GM12878 (cell line): Measurements from ENCODE around the gene SERPINB6. TPM values are rescaled to one million over a fixed set of nuclear protein-coding genes. Genes with fewer than 3 reads are reported as not detected.

Experiments
- ATAC-seq: fragments of 200-7000 bp; cut with Tn5 transposase; 3 replicates; pipeline ENCODE4 v1.9.1; 2020; ENCODE audit warnings: mild to moderate bottlenecking, moderate library complexity
- BruUV-seq: library from RNA; stranded (reverse); fragments of 400-500 nt; replicated peaks from 2 replicates; lab custom pipeline; 2021; lab: Mats Ljungman, UMichigan
- CTCF ChIA-PET: fragments of 300-600 bp; sonication (Branson Sonifier 250); formaldehyde crosslinking; extraction: SDS; loops from one replicate; lab custom pipeline; 2021; ENCODE audit warnings: inconsistent platforms; lab: Yijun Ruan, JAX
- POLR2A ChIA-PET: fragments of 350-600 bp; formaldehyde crosslinking; extraction: SDS; loops from one replicate; lab custom pipeline; 2021; ENCODE audit warnings: inconsistent platforms; lab: Charles Lee
- RAD21 ChIA-PET: fragments of 300-600 bp; sonication (Branson Sonifier 250); formaldehyde crosslinking; loops from one replicate; lab custom pipeline; 2023; ENCODE audit warnings: antibody characterized with exemption; ENCODE audit not compliant: unreplicated experiment; lab: Charles Lee
- SMC1A ChIA-PET: fragments of 300-600 bp; sonication (Branson Sonifier 250); formaldehyde crosslinking; loops from one replicate; lab custom pipeline; 2023; ENCODE audit not compliant: unreplicated experiment, uncharacterized antibody; lab: Charles Lee
- DNase-seq: peaks from one replicate; pipeline ENCODE4 v3.0.0-alpha.2; 2011; ENCODE audit warnings: low read depth, low spot score
- FAIRE-seq: peaks from 3 replicates; lab custom pipeline; 2011; peaks lifted over from hg19 to GRCh38; lab: Jason Lieb, UNC
- H2AFZ ChIP-seq: 2 replicates; pipeline ENCODE4 v1.6.0; 2011; ENCODE audit warnings: low read depth, low read length, control low read depth; ENCODE audit not compliant: control insufficient read depth
- H3K27ac ChIP-seq: 2 replicates; pipeline ENCODE4 v1.5.1; 2011; ENCODE audit warnings: control low read depth; ENCODE audit not compliant: control insufficient read depth, insufficient read depth
- H3K27me3 ChIP-seq, 2 experiments: replicated peaks in 1 of 2; 2 replicates each; pipeline versions ENCODE4 v1.6.0 to v1.6.1; 2011; ENCODE audit warnings: low read length in 1 of 2; ENCODE audit not compliant: control insufficient read depth in 2 of 2, insufficient read depth in 2 of 2
- H3K36me3 ChIP-seq, 2 experiments: 2 replicates each; pipeline ENCODE4 v1.5.1; 2011; ENCODE audit warnings: low read length in 1 of 2; ENCODE audit not compliant: control insufficient read depth in 2 of 2, insufficient read depth in 2 of 2
- H3K4me1 ChIP-seq: 2 replicates; pipeline ENCODE4 v1.6.1; 2011; ENCODE audit warnings: mild to moderate bottlenecking, low read length, moderate library complexity, mixed read lengths; ENCODE audit not compliant: control insufficient read depth, insufficient read depth
- H3K4me2 ChIP-seq: 2 replicates; pipeline ENCODE4 v1.6.0; 2011; ENCODE audit warnings: control low read depth; ENCODE audit not compliant: control insufficient read depth, insufficient read depth
- H3K4me3 ChIP-seq: fragments of 200-600 bp; sonication (generic); 2 replicates; pipeline ENCODE4 v1.5.1; 2016
- H3K79me2 ChIP-seq: 2 replicates; pipeline ENCODE4 v1.6.0; 2011; ENCODE audit warnings: low read length; ENCODE audit not compliant: control insufficient read depth, insufficient read depth
- H3K9ac ChIP-seq: 2 replicates; pipeline ENCODE4 v1.8.0; 2011; ENCODE audit warnings: low read length, control low read depth, mixed read lengths; ENCODE audit not compliant: control insufficient read depth, insufficient read depth
- H3K9me3 ChIP-seq: replicated peaks from 3 replicates; pipeline ENCODE4 v1.5.1; 2011; ENCODE audit warnings: mild to moderate bottlenecking, low read length; ENCODE audit not compliant: control insufficient read depth, insufficient read depth
- H4K20me1 ChIP-seq: 2 replicates; pipeline ENCODE4 v1.6.0; 2011; ENCODE audit not compliant: control insufficient read depth, insufficient read depth
- CTCF ChIP-seq, 3 experiments: IDR thresholded peaks in 2 of 3; conservative IDR thresholded peaks in 1 of 3; 2 replicates each; pipeline ENCODE4 v1.5.1; 2011; ENCODE audit warnings: low read depth in 3 of 3, low read length in 3 of 3, mild to moderate bottlenecking in 3 of 3, control low read depth in 2 of 3, moderate library complexity in 2 of 3, inconsistent platforms in 1 of 3, mixed read lengths in 1 of 3; ENCODE audit not compliant: control insufficient read depth in 2 of 3, insufficient read depth in 1 of 3; ENCODE audit errors: extremely low read depth in 1 of 3
- ESRRA ChIP-seq: IDR thresholded peaks from 2 replicates; pipeline ENCODE4 v1.6.1; 2012; ENCODE audit warnings: mild to moderate bottlenecking, low read length, improper control_type of control experiment
- EZH2 ChIP-seq: IDR thresholded peaks from 2 replicates; pipeline ENCODE4 v1.6.1; 2012; ENCODE audit warnings: low read depth, mild to moderate bottlenecking, control low read depth, inconsistent platforms, low read length, borderline replicate concordance; ENCODE audit not compliant: control insufficient read depth
- HCFC1 ChIP-seq: fragments of 150-350 bp; IDR thresholded peaks from 2 replicates; pipeline ENCODE4 v1.6.1; 2014; ENCODE audit warnings: low read length
- HDGF ChIP-seq: fragments of 450-650 bp; IDR thresholded peaks from 2 replicates; pipeline ENCODE4 v1.6.1; 2016; ENCODE audit warnings: antibody characterized with exemption
- SRF ChIP-seq, 2 experiments: IDR thresholded peaks; 2 replicates each; pipeline ENCODE4 v1.6.1; 2011; ENCODE audit warnings: low read depth in 2 of 2, low read length in 2 of 2, mild to moderate bottlenecking in 1 of 2, moderate library complexity in 1 of 2
- TCF7 ChIP-seq: IDR thresholded peaks from 2 replicates; pipeline ENCODE4 v1.6.1; 2014; ENCODE audit warnings: antibody characterized with exemption, borderline replicate concordance
- ZBTB33 ChIP-seq: fragments of 450-650 bp; IDR thresholded peaks from 2 replicates; pipeline ENCODE4 v1.6.1; 2017; ENCODE audit warnings: mild to moderate bottlenecking
- ZBTB40 ChIP-seq: fragments of 450-650 bp; IDR thresholded peaks from 2 replicates; pipeline ENCODE4 v1.6.1; 2016; ENCODE audit warnings: mild to moderate bottlenecking, moderate library complexity, borderline replicate concordance
- ZNF274 ChIP-seq: IDR thresholded peaks from one replicate; pipeline ENCODE4 v1.8.0; 2011; ENCODE audit not compliant: insufficient read length, insufficient read depth
- WGBS: methylation state at CpG from one replicate; pipeline ENCODE4 v1.1.6; 2016; ENCODE audit warnings: low lambda C conversion rate; ENCODE audit not compliant: insufficient replicate concordance, insufficient coverage; ENCODE audit errors: missing lambda C conversion rate; 5-methylcytosine and 5-hydroxymethylcytosine counted together
- in situ Hi-C: fragments of 300-500 bp; cut with MboI; formaldehyde crosslinking; loops from 9 replicates; pipeline ENCODE4 v1.14.3; 2018; ENCODE audit warnings: mixed read lengths
- intact Hi-C: fragments of 100-400 bp; cut with micrococcal nuclease; formaldehyde crosslinking; loops from one replicate; pipeline ENCODE4 v1.14.2; 2022; ENCODE audit not compliant: unreplicated experiment
- polyA plus RNA-seq, 11 experiments: library from polyadenylated mRNA; depleted of rRNA in 4 of 11; unstranded in 6 of 11; stranded (reverse) in 5 of 11; fragments of >200 nt; fragmentation: Nextera tagmentation in 4 of 11; fragmentation: Illumina TruSeq in 1 of 11; extraction: Ambion mirVana in 4 of 11; extraction: Trizol in 1 of 11; gene quantifications; 1 replicate in 1 of 11; 2 replicates in 10 of 11; pipeline versions ENCODE4 v1.2.1 to v1.2.3, GENCODE V29; 2011 to 2016; ENCODE audit warnings: inconsistent platforms in 2 of 11, missing spikeins in 2 of 11, low read depth in 1 of 11
- total RNA-seq, 4 experiments: library from RNA; depleted of rRNA in 3 of 4; stranded (reverse); fragments of >200 nt in 3 of 4; fragmentation: Illumina TruSeq in 1 of 4; extraction: Trizol in 1 of 4; gene quantifications; 2 replicates each; pipeline versions ENCODE4 v1.2.1 to v1.2.3, GENCODE V29; 2013 to 2021
- TF ChIP-seq, protein P1 (sequence below): IDR thresholded peaks from 2 replicates; pipeline ENCODE4 v1.6.1; 2011; ENCODE audit warnings: borderline replicate concordance, low read depth, mild to moderate bottlenecking, moderate library complexity, mixed read lengths, low read length; ENCODE audit not compliant: insufficient read depth; ENCODE audit errors: extremely low read length

SERPINB6 gene
- total and polyA plus RNA-seq, 10 of the 15 experiments (the other 5 are each of a cell fraction or from before 2014, with no cell fraction given) = 0.37 to 2.2 (median 0.68) TPM; not detected in 1

- no TSS peak for BruUV-seq
- SMC1A ChIA-PET = interaction anchor here (0.6 to 8.3 kb wide), 10 partner anchors 13 to 145 kb away, joined by 3 to 151 read pairs (median 7); no protein-coding TSS in a partner anchor
- no peaks in the 10 kb centered on the region for H4K20me1 ChIP-seq
- TF ChIP-seq ZNF274 = no peak
- TF ChIP-seq ESRRA = no peak
- TF ChIP-seq HCFC1 = no peak
- no peak for TF ChIP-seq SRF (IDR thresholded peaks at IDR 0.05; ENCODE audit: low read depth in 2 of 2, low read length in 2 of 2)
- no peak for TF ChIP-seq TCF7
- TF ChIP-seq ZBTB40 = no peak
- no peak for TF ChIP-seq ZBTB33
- no peak for TF ChIP-seq EZH2
- TF ChIP-seq, protein P1, sequence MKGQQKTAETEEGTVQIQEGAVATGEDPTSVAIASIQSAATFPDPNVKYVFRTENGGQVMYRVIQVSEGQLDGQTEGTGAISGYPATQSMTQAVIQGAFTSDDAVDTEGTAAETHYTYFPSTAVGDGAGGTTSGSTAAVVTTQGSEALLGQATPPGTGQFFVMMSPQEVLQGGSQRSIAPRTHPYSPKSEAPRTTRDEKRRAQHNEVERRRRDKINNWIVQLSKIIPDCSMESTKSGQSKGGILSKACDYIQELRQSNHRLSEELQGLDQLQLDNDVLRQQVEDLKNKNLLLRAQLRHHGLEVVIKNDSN = no peak
- TF ChIP-seq CTCF (IDR thresholded peaks at IDR 0.05 in 2 of 3, conservative IDR thresholded peaks at IDR 0.05 in 1 of 3; ENCODE audit: control insufficient read depth in 2 of 3, extremely low read depth in 1 of 3, insufficient read depth in 1 of 3, low read depth in 3 of 3, low read length in 3 of 3) = no peak
- TF ChIP-seq HDGF = no peak
Measured at GRCh38 chr6:2935566-2936291, 35.6 kb downstream of the SERPINB6 start.

More at GRCh38 chr6:2935566-2936291, 35.6 kb downstream of the SERPINB6 start:
- Histone ChIP-seq H3K4me2 (no peak overlapping the region), H3K4me3 (no peak overlapping the region), H3K9ac (no peak overlapping the region), H3K9me3 (peaks cover 22% of the 10 kb centered on the region), H3K27ac (no peak overlapping the region), H2AFZ (no peak overlapping the region), H3K36me3 (no peaks in the 10 kb centered on the region), H3K27me3 (peaks cover 0 to 6% of the 10 kb centered on the region in 2 experiments; a peak in 2 of 4 replicates), H3K79me2 (no peaks in the 10 kb centered on the region), H3K4me1 (peaks cover 17% of the 10 kb centered on the region)
- POLR2A ChIA-PET = no interaction called here
- CTCF ChIA-PET = interaction anchor here (0.8 to 12.7 kb wide), 14 partner anchors 17 to 185 kb away, joined by 3 to 193 read pairs (median 4); partner anchors contain the start of genes MYLK4 and SERPINB1
- in situ Hi-C loops = loop anchor here (5.0 to 25.0 kb wide), 2 partner anchors 78 to 1348 kb away; no protein-coding TSS in a partner anchor
- WGBS = 96% methylated on average over 44 of the region's 44 CpGs
- ATAC-seq = no peak
- no peak for DNase-seq
- FAIRE-seq = no peak
- RAD21 ChIA-PET = interaction anchor here (0.9 to 8.5 kb wide), 6 partner anchors 16 to 144 kb away, joined by 3 to 129 read pairs (median 5); partner anchors contain the start of gene SERPINB1
- intact Hi-C loops = no loop called here
